Anterior cingulate cortex (tissue), 58 donors: ENCODE measurements around the gene GYS2.
"Not testable (repeated sequence)": the region's sequence is repeated elsewhere in the genome, so short reads cannot be mapped to it uniquely, and the experiment has no call there.

ENCODE experiments used
- DNase-seq, 58 donors: peaks; one replicate each; lab custom pipeline; 2025; lab: John Stamatoyannopoulos, UW

Gene GYS2

DNA sequence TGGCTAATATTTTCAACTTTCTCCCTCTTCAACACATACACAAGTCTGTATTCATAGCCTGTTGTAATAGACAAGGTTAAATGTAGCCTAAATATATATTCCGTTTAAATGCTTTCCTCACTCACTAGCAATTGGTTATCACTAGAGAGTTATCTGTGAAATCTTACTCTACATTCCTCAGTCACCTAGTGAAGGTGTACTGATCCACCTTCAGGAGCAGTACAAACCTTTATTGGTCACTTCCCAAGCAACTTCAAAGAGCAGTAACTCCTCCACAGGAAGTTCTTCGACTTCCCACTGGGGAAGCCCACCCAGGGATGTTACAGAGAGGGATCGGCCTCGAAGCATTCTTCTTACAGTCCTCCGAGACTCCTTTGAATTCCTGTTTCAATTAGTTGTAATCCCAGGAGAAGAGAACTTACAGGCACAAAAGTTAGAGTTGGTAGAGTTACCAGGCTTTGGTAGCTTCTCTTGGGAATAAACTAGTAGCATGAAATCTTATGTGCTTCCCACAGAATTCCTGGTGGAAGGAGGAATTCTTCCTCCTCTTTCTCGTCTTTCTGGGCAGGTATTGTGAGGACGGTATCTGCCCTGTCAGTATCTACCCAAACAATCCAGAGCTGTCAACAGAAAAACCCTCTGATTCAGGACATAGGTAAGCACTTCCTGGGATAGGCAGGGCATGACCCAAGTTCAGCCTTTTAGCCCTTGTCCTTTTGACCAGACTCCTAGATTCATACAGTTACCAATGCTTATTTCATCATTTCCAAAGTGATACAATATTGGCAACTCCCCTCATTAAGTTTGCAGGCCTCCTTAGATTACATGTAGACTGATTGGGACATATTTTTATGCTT lies at the start of gene GYS2:
Gene GYS2, minus strand, starts transcription at position 603 of the 857 bp plus-strand sequence. Its CDS starts 255 bp downstream, at position 348.
- no peak for DNase-seq

DNA sequence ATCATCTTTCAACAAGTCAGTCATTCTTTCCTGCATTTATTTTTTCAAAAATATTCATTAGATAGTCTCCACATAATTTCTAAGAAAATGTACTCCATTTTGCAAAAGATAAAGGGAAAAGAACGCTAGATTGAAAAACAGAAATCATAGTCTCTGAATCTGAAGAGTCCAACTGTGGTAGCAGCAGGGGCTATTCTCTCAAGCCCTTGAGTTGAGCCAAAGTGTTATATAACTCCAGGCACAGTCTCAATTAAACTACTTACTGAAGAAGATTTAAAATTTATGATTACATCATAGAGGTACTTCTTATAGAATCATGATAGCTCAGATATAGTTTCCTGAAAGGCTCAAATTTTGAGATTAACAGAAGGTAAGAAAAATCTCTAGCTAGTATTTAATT lies 47.2 kb upstream of the GYS2 start:
- no peak for DNase-seq

DNA sequence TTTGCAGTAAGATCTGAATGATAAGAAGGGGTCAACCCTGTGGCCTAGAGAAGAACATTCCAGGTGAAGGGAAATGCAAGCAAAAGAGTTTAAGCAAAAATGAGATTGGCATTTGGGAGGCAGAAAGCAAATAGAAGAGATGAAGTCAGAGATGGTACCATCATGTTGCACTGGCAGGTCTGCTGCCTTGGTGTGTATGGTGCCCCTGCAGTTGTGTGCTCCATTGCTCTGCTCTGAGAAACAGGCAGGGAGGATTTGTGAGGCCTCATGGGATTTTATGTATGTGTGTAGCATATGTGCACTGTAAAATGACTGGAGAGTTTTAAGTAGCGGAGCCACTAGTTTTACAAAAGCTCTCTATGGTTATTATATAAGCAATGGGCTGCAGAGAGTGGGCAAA lies 46.4 kb upstream of the GYS2 start:
- DNase-seq, result no peak

DNA sequence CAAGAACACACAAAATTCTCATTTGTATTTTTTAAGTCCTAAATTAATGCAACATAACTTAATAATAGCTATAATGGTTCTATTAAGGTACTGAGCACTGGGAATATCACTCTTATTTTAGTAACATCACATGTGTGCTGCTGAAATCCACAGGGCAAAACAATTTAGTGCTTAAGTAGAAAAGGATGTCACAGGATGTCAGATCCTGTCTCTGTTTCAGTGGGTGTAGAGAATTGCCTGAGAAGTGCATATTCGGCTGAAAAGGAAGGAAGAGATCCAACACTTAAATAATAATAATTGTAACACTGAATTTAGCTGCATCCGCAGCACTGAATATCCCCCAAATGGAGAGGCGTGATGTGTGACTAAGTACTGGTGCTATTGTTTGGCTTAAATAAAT lies 44.4 kb upstream of the GYS2 start:
- DNase-seq, result no peak

DNA sequence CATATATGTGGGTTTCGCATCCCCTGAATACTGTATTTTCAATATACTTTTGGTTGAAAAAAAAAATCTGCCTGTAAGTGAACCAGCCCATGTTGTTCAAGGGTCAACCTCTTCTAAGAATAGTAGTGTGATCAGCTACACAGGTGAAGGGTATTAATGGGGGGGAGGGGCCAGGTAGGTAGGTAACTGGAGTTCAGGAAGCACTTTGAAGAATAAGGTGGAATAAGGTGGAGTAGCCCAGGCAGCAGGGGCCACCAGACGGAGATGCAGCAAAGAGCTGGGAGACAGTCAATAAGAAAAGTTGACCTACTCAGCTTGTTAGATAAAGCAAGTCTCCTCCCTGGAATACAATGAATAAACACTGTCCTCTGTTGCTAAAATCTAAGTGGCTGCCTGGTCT lies 43.7 kb upstream of the GYS2 start:
- DNase-seq, result no peak

DNA sequence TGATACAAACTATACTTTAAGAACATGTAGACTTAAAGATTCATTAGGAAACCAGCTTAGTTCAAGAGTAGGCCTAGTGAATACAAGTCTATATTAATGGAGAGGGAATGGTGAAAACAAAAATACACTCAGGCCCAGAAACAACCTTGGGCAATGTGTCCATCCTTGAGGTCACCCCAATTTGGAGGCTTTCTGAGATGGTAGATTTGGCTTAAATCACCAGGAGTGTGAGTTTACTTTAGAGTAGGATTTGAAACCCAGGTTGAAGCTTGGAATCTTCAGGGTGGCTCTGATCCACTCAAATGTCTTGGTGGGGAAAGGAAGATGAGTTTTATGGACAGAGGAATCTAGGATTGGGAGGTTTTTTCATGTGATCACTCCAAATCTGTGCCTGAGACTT lies 42.5 kb upstream of the GYS2 start:
- DNase-seq, result no peak

DNA sequence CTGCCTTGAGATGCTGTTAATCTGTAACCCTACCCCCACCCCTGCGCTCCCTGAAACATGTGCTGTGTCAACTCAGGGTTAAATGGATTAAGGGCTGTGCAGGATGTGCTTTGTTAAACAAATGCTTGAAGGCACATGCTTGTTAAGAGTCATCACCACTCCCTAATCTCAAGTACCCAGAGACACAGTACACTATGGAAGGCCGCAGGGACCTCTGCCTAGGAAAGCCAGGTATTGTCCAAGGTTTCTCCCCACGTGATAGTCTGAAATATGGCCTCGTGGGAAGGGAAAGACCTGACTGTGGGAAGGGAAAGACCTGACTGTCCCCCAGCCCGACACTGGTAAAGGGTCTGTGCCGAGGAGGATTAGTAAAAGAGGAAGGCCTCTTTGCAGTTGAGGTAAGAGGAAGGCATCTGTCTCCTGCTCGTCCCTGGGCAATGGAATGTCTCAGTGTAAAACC lies 40.4 kb upstream of the GYS2 start:
- not testable (repeated sequence) for DNase-seq

DNA sequence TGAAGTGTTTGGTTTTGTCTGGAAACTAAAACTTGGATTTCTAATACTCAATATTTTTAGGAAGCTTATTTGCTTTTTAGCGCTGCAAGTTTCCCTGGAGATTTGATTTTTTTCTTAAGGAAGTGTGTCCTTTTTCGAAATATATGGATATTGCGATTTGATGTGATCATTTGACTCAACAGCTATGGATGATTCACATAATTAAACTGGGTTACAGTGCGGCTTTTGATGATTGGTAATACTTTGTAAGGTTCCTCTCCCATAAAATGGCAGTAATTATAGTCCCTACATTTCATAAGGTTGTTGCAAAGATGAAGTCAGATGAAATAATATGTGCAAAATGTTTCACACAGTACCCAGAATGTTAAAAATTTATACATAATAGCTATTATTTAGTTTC lies 39.9 kb upstream of the GYS2 start:
- DNase-seq, result no peak

DNA sequence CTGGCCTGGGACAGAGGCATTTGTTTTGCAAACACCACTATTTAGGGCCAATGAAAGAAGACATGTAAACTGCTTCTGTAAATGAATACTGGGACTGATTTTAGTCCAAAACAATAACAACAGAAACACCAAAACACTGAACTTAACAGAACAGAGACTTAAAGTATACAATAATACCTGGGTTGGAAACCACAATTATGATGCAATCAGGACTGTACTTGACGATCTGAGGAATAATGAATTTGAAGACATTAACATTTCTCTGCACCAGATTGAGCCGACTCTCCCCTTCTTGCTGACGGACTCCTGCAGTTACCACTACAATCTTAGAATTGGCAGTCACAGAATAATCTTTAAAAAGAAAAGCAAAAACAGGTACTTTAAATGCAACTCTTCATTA lies 39.1 kb upstream of the GYS2 start:
- no peak for DNase-seq

DNA sequence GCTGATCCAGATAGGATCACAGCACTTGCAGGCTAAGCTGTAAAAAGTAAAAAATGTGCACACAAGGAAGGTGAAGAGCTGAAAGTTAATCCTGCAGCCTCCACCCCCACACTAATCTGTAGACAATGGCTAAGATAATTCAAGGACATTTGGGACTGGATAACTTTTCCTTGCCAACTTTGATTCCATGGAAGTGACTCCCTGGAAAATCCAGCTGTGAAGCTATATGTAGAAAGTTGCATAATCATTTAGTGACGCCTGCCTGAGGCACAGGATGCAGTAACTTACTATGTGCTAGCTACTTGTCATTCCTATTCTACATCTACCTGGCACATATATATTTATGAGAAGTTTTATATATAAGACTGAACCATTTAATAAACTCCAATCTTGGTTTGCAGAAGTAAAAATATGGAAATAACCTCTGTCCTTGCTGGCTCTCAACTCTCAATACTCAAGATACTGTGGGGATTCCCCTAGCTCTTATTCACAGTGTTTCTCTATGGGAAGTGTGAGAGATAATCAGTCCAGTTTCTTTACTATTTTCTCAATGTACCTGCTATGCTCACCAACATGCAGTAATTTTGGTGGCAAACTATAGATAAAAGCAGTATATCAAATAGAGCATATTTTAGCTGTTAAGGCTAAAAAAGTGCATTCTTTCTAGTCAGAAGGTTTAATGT lies 38.2 kb upstream of the GYS2 start:
- DNase-seq, result no peak

DNA sequence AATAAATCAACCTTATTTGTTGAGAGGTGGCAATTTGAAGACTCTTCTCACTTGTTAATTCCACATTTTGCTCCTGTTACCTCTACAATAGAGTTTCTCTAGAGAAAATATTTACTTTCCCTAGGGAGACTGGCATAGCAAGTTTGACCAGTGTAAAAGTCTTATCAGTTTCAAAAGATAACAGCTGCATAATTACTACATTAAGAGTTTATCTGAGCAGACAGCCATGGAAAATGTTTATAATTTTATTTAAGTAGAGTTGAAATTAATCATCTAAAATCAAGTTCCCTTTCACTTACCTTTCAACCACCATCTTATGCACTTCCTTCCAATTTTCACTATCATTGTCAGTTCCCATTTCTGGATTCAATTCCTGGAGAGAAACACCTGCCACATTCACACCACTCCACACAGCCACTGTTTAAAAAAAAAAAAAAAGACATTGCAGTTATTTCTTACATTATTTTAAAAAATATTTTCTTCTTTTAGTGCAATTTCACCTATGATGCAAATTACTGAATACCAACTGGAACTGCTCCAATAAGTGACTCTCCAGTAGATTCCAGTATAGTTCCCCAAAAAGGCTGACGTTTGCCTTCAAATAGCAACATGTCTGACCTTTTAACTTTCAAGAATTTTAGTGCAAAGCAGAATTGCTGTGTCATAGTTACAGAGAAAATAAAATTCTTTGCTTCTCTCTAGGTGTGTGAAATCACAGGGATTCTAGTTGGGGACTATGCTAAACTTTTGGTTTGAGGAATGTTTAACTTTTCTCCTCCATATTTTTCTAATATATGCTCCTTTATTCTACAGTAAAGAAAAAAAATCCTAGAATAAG lies 33.6 kb upstream of the GYS2 start:
- DNase-seq, result no peak

DNA sequence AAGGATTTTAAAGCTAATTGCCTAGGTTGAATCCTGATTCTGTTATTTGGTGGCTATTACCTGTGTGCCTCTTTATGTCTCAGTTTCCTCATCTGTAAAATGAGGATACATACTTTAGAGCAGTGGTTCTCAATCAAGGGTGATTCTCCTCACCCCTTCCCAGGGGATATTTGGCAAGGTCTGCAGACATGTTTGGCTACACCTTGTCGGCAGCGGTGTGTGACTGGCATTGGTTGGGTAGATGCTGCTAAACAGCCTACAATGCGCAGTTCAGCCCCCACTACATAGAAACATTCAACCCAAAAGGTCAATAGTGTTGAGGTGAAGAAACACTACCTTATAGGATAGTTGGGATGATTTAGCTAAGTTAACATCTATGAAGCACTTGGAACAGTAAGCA lies 29.6 kb upstream of the GYS2 start:
- DNase-seq, result no peak

DNA sequence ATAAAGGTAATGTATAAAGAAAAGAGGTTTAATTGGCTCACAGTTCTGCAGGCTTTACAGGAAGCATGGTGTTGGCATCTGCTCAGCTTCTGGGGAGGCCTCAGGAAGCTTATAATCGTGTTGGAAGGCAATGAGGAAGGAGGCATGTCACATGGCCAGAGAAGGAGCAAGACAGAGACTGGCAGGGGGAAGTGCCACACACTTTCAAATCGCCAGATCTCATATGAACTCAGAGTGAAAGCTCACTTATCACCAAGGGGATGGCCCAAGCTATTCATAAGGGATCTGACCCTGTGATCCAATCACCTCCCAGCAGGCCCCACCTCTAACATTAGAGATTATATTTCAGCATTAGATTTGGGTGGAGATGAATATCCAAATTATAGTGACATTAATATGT lies 26.7 kb upstream of the GYS2 start:
- DNase-seq, result no peak

DNA sequence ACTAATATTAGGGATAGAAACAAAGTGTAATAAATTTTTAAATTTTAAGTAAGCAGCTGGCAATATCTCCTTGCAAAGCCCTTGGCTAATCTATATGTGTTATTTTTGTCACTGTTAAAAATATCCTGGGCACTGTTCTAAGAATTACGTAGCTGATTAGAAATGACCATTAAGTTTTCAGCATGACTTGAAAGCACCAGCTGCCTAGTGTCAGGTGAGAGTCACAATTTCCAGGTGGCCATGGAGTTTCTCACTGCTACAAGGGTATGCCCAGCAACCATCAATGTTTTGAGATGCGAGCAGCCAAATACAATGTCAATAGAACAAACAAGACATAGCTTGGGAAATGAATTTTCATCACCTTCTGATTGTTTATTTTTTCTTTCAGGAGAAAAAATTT lies 23.3 kb upstream of the GYS2 start:
- no peak for DNase-seq

DNA sequence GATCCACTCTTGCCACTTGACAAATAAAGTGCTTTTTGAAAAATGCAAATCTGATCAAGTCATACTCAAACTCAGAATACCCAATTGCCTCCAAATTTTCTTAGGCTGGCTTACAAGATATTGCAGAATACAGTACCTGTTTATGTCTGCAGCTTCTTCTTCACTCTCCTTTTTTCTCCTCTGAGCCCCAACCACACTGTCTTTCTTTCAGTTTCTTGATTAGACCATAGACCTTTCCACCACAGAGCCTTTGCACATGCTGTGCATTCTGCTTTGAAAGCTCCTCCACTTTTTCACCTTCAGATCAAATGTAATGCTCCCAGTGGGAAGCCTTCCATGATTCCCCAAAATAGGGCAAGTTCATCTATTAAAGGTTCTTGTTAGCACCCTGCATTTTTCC lies 13.9 kb upstream of the GYS2 start:
- no peak for DNase-seq

DNA sequence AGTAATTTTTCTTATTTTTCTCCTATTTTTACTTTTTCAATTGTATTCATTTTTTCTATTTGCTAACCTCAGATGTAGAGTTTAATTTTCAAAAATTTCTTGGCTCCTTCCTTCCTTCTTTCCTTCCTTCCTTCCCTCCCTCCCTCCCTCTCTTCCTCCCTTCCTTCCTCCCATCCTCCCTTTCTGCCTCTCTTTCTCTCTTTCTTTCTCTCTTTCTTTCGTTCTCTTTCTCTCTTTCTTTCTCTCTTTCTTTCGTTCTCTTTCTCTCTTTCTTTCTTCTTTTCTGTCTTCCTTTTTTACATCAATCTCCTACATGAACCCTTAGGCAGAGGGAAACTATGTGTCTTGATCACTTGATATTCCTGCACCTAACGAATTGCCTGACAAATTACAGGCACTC lies 12.4 kb upstream of the GYS2 start:
- DNase-seq, result no peak

DNA sequence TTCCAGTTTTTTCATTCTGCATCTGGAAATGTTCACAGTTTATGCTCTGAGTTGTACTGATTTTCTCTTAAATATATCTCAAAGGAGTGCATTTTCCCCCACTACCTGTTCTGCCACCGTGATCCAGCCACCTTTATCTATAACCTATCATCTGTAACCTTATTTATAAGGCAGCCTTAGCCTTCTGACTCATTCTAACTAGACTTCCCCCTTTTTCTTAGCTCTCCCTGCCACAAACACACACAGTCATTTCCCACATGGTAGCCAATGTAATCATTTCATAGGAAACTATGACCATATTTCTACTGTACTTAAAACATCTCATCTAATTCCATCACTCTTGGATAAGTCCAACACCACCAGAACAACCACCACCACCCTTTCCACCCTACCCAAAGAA lies 10.8 kb upstream of the GYS2 start:
- no peak for DNase-seq

DNA sequence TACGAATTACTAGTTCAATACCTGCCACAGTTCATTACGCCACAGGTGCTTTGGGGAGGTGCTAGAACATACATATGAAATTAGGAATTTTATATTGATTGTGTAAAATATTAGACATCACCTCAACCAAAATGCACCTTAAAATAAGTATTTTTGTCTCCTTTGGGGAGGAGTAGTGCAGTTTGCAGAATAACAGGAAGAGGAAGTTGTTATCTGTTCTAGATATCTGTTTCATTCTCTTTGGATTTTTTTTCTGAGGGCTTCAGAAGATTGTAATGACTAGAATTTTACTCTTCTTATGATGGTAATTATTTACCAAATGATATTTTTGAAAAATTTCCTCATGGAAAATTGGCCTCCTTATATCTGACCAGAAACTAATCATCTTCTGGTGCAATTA lies 9.9 kb upstream of the GYS2 start:
- no peak for DNase-seq

DNA sequence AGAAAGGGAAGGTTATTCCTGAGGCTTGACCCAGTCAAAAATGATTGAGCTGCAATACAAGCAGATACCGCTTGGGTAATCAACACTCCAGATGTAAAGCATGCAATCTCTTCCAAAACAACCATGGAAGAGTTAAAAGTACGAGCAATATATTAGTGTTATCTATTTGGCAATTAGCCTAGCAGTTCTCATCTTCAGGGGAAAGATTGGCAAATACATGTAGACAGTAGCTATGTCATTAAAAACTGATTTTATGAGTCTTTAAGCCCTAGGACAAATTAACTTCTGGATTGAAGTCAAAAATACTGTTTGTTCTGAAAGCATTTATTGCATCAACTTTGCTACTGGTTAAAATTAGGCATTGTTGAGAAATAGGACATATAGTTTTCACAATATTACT lies 9.3 kb upstream of the GYS2 start:
- no peak for DNase-seq

DNA sequence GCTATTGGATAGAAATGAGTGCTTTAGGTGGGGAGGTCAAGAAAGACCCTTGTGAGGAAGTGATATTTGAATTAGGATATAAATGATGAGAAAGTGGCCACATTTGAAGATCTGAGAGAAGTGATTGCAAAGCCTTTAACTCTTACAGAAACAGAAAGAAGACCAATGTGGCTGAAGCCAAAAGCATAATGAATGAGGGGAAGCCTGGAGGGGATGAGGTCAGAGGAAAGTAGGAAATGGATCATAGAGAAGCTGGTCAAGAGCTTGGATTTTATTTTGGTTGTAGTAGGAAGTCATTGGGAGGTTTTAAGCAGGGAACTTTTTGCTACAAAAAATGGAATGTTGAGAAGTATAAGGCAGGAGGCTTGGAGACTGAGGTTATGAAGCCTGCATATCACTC lies 3.5 kb upstream of the GYS2 start:
- DNase-seq, result no peak

DNA sequence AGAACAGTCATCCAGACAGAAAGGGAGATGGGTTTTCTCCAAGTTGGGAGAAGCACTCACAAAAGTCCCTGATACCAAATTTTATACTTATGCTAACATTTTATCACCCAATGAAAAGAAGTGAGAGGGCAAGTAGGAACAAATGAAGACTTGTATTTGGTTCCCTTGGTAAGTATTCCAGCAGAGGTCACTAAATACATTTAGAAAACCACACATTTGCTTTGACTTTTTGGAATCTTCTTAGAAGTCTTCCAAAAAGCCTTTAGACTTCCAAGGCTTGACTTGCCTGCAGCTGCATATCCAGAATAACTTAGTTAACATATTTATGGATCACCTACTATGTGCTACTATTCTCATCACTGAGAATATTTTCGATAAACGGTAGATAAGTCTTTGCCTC lies 3.1 kb upstream of the GYS2 start:
- DNase-seq, result no peak
